HT-29 (cell line): Measurements from ENCODE around the gene SRPRB. TPM values are rescaled to one million over a fixed set of nuclear protein-coding genes. Genes with fewer than 3 reads are reported as not detected.

Source experiments
- DNase-seq: peaks from one replicate; pipeline ENCODE4 v3.0.0-alpha.2; 2015; ENCODE audit warnings: low spot score
- total RNA-seq: library from RNA; depleted of rRNA; stranded (reverse); fragments of >200 nt; shearing (Covaris generic); gene quantifications from 2 replicates; pipeline ENCODE4 v1.2.3, GENCODE V29; 2014

SRPRB gene
- total RNA-seq, 1 experiment from 2014 or later: 69.7 TPM

DNA sequence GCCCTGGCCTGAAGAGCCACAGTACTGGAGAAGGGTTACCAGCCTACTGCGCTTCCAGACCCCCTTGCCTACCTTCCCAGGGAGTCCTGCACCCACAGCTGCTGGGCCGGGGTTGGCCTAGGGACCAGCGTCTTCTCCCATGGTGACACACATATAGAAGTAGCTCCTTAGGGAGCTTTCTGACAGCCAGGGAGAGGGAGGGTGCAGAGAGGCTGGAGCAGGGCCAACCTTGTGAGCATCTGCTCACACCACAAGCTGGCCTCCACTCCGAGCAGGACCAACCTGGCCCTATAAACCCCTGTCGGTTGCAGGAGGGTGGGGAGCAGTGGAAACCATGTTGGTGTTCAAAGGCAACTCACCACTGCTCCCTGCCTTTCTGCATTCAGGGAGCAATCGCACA lies 35.2 kb downstream of the SRPRB start:
- no peak for DNase-seq

DNA sequence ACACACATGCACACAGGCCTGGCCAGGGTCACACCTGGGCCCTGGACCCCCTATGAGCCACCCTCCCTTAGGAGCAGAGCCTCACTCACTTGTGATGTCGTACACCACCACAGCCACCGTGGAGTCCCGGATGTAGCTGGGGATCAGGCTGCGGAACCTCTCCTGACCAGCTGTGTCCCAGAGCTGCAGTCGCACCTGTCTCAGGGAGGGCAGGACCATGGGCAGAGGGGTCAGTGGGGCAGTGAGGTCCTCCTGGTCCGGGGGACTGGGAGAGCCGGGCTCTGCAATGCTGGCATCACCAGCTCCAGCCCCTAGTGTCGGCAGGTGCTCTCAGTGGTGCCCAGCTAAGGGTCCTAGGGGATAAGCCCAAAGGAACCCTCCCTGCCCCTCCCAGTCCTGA lies 35.6 kb downstream of the SRPRB start:
- no peak for DNase-seq

DNA sequence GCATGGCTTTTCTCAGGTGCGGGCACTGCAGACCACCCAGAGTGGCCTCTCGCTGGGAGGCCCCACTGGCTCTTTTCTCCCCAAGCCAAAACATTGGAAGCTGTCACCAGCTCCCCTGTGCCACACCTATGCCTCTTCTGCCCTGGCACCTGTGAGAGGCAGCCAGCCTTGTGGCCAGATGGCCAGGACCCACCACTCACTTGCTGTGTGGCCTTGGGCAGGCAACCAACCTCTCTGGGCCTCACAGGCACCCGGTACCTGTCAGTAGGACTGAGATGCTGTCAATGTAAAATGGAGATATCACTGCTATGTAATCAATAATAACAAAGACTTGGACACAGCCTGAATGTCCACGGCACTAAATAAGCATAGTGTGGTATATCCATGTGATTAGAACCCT lies 36.5 kb downstream of the SRPRB start:
- DNase-seq: no peak

DNA sequence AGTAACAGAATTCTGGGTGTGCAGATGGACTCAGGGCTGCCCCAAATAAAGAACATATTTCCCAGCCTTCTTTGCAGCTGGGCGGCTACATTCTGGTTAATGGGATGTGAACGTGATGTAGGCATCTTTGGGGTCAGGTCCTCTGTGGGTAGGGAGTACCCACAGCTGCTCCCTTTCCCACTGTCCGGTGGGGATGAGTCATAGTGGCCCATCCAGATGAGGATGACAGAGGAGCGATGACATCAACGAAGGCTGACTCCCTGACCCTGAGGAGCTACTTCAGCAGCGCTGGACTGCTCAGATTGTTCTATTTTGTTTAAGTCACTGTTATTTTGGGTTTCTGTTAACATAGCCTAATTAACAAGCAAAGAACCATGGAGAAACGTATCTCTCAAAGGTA lies 38.0 kb downstream of the SRPRB start:
- no peak for DNase-seq

DNA sequence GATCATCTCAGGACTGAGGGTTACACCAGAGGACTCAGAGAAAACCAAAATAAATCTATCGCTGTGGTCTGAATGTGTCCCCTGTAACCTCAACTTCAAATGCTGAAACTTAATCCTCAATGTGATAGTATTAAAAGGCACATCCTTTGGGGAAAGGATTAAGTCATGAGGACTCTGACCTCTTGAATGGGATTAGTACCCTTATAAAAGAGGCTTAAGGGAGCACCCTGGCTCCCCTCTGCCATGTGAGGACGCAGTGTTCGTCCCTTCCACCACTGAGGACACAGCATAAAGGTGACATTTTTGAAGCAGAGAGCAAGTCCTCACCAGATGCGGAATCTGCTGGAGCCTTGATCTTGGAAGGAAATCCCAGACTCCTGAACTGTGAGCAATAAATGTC lies 39.5 kb downstream of the SRPRB start:
- no peak for DNase-seq

DNA sequence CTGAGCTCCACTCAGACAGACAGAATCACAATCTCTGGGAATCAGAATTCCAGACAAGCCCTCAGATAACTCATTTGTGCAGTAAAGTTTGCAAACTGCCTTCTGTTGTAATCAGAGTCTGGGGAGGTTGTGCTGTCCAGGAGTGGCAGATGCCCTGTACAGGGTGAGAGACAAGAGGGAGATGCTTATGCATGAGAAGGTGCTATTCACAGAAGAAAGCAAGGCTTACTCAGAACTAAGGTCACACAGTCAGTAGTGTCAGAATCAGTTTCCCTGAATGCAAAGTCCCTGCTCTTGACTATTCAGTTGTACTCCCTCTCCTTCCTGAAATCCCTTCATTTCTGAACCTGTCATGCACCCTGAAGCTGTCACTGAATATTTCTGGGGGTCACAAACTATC lies 43.7 kb downstream of the SRPRB start:
- DNase-seq: no peak

DNA sequence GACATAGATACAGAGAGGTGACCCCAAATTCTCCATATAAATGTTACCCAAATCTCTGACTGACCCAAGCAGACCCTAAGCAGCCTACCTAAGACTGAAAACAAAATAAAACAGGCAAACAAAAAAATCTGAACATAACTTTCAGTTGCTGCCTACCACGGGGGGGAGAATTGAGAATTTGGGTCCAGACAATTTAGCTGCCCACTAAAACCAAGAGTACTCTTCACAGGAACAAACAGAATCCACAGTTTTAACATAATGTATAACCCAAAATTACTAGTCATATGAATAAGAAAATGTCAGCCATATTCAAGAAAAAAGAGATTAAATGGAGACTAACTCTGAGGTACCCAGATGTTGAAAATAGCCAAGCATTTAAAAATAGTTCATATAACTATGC lies 44.4 kb downstream of the SRPRB start:
- no peak for DNase-seq

DNA sequence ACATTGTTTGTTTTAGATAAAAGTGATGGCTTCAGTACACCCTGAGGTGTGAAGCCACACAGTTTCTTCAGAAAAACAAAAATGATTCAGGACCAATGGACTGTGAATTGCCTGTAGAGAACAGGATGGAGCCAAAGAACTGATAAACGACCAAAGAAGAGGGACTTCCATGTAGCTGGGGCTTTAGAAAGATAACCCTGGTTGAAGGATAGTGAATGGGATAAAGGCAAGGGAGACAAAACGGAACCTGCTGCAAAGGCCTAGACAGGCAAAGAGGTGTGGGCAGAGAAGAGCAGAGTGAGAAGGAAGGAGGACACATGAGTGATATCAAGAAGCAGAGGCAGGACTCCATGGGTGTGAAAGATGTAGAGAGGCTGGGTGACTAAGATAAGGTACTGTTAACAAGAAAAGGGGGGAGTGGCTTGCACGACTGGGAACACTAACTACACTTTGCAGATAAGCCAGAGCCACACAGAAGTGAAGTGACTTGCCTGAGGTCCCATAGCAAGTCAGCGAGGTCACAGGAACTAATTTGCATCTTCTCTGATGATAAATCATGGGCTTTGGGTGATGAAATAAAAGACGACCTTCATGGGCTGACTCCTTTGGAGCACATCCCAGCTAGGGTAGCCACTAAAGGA lies 45.8 kb downstream of the SRPRB start:
- DNase-seq: no peak

DNA sequence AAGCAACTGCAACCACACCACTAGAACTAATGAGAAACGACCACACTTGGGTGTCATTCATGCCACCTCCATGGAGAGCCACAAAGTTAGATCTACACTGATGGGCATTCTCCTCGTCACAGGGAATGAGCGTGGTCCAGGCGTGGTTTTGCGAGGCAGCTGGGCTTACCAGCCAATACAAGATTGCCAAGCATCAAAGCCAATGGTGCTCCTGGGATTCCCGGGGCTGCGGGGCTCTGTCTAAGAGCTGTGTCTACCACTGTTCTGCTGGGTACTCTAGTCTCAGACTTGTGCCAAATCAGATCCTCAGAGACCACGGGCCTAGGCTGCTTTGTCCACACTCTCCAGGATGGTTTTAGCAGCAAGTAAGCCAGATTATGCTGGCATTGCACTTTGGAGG lies 46.3 kb downstream of the SRPRB start:
- no peak for DNase-seq

DNA sequence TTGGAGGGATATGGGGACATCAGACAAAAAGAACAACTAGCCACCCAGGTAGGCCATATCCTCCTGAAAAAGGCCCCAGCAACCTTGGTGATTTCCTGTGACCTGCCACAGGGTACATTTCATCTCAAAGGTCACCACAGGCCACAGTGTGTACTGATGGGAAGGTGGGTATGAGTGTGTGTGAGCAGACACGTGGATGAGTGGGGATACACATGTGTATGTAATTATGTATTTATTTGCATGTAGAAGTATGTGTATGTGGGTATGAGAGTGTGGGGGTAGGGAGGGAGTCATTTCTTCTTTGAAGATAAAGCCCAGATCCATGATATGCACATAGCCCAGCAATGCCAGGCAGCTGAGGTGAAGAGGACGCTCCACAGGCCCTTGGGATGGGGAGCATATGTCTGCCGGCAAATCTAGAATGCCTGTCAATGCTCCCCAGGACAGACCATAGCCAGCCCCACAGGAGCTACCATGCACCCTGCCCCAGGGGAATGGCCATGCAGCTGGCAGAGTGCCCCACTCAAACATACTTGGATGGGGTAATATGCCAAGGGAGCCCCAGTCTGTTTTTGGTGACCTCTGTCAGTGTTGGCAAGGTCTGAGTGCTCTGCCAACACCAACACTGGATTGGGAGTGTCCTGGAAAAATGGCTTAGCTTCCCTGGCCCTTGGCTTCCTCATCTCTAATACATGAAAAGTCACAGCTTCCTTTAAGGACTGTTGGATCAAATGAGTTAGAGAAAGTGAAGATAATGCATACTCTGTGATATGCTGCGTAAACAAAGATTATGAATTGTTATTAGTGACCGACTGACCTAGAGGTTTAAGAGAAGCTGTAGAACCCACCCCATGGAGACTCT lies 47.7 kb downstream of the SRPRB start:
- DNase-seq: no peak

DNA sequence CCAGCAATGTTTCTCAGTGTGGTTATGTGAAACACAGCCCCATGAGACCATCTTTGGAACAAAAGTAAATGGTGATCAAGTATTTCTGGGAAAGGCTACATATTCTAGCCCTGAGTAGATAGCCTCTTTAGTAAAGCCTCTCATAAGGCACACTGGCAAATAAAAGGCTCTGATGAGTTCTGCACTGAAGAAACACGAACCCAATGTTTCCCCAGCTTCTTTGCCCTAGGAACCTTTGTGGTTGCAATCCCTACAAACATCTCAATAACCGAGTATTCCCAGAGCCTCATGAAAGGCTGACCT lies 48.3 kb downstream of the SRPRB start:
- DNase-seq: no peak

DNA sequence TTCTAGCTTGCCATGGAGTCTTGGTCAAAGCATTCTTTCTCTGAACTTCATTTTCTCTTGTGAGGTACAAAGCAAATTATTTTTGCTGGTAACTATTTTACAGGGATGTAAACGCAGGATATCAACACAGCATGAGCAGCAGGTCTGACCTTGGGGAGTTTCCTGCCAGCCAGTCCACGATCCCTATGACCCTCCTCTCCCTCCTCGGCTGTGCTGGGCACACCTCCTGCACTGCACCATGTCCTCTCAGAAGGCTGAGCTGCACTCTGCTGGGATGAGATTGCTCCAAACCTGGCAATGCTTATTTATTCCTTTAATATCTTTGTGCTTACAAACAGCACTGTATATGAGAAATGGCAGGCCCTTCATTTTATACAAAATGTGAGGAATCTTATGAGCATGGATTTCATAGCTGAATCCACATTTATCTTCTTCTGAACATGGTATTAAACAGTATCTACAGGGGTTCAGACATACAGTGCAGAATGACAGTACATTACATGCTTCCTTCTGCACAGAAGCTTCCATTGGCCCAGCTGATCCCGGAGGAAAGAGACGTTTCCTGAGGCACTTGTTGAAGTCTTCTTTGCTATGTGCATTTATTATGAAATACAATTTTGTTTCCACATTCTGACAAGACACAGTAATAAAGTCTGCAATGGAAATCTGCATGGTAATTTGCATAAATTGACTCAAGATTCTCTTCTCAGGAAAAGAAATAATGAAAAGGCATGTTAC lies 48.8 kb downstream of the SRPRB start:
- no peak for DNase-seq

DNA sequence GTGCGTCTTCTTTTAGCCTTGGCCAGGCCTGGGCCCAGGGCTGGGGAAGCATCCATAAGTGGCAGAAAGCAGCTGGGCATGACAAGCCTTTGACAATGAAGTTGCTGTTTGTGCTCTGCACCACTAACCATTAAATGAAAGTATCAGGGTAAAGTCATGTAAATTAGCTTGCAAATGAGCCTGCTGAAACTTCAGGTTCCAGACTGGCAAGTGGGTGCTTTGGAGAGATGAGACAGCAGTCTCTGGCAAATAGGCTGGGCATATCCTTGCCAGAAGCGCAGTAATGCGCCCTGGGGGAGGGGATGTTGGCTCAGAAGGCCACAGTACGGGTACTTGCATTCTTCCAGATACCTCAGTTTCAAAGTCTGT lies 49.4 kb downstream of the SRPRB start:
- no peak for DNase-seq

DNA sequence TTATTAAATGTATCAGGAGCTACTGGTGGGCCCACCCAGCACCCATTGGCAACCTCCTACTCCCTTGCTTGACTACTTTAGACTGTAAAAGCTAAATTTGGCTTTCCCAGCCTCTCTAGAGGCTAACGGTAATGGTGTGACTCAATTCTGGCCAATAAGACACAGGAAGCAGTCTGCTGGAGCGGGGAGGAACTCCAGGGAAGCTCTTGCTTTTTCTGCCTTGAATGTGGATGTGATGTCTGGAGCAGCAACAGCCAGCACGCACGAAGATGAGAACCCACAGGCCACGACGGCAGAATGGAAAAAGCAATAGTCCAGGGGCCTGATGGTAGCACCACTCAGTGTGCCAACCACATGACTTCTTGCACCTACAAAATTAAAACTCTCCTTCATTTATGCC lies 50.2 kb downstream of the SRPRB start:
- no peak for DNase-seq

DNA sequence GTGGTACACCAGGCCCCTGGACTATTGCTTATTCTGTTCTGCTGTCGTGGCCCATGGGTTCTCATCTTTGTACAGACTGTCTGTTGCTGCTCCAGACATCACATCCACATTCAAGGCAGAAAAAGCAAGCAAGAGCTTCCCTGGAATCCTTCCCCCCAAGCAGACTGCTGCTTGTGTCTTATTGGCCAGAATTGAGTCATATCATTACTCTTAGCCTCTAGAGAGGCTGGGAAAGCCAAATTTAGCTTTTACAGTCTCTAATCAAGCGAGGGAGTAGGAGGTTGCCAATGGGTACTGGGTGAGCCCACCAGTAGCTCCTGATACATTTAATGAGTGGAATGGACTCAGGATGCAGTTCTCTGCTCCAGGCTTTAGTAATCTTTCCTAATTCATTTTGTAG lies 50.7 kb downstream of the SRPRB start:
- DNase-seq: no peak

DNA sequence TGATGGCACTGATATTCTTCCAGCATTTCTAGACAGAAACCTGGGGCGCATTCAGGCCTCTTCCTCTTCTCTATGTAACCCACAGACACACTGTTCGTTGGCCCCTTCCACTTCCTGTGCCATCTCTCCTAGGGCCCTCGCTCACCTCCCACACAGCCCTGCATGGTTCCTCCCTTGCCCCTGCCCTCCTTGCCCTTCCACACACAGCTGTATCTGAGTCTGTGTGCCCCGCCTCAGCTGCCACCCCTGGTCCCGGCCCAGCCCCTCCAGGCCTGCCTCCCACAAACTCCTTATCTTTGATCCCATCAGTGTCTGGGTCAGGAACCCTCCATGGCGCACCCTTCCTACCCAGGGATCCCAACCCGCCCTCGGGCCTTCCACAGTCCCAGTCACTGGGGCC lies 52.2 kb downstream of the SRPRB start:
- no peak for DNase-seq

DNA sequence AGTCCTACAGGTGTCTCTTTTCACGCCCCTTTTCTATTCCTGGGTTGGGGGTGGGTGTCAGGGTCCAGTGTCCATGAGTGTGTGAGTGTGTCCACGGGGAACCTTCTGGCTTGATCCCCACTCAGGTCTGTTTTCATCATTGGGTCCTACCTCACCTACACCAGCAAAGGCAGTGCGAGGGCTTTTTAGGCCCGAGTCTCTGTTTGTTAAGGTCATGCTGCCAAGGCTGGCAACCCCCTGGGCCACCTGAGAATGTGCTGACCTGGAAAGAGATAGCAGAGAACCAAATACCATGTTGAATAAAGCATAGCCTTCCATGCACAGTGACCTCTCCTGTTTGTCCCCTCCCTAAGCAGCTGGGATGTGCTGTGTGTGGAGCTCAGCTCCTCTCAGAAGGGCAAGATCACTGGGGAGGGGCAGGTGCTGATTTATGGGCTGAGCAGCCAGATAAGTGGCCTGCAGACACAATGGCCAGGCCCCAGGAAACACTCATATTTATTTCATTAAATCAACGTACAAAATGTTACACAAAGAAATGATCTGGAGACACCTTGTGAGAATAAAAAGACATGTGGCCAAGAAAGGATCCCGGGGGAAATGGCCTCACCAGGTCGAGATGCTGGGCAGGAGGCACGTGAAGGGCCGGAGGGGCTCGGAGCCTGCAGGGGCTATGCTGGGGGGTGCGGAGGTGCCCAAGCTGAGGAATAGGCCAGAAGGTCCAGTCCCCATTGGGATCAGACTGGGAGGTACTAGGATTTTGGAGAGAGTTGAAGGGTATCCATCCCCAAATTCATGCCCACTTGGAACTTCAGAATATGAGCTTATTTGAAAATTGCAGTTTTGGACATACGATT lies 54.0 kb downstream of the SRPRB start:
- no peak for DNase-seq

DNA sequence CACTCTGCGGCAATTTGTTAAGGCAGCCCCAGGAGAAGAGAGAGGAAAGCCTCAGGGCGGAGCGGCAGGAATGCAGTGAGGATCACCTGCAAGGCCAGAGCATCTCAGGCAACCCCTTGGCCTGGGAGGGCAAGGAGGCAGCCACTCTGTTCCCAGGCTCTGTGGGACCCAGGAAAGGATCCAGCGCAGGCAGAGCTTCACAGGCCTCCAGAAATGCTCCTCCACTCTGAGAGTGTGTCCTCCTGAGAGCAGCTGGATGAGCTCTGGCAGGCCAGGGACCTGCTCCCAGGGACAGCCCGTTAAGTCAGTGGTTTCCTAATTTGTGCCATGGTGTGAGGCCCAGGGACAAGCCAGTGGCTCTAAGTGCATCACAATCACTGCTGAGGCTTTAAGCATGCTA lies 54.9 kb downstream of the SRPRB start:
- no peak for DNase-seq

DNA sequence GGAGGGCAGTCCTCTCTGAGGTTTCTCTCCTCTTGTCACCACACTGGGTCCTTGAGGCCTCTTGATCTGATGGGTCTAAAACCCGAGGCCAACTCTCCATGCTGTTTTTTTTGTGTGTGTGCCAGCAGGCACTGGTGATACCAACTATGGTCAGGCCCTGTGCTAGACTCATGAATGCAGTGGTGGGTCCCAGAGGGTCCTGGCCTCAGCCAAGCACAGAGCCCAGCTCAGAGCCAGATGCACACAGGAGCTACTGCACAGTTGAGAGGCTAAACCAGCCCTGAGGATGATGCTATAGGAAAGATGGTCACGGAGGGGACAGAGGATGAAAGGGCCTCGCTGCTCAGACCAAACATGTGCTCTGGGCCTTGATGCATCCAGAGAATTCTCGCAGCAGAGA lies 56.5 kb downstream of the SRPRB start:
- no peak for DNase-seq

DNA sequence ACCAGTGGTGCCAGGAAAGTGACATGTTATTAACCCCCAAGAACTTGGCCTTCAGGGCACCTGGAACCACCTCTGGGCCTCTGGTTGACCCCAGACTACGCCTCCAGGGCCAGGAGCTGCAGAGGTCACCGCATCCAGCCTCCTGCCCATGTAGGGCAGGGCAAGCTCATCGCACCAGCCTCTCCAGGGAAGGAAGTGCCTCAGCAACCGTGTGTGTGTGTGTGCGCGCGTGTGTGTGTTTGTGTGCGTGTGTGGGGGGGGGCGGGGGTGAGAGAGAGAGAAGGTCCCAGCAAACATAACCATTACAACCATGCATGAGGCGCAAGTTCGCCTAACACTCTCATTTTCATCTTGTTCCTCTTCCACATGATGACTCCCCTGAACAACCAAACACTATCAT lies 58.3 kb downstream of the SRPRB start:
- DNase-seq: no peak

DNA sequence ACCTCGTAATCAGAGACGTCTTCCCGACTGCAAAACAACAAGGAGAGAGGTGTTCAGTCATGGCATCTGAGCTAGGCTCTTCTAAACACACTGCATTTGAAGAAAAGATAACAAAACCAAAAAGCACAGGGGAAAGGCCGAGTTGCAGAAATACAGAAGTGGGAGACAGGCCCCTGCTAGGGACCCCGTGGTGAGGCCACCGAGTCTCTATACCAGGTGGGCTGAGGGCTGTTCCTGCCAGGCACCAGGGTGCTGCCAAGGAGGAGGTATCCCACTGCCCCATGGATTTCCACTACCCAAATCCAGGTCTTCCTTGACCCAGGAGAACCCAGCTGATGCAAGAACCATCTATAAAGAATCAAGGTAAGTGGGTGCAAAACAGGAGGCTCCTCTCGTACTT lies 59.0 kb downstream of the SRPRB start:
- no peak for DNase-seq
